Omental fat pad (tissue), 4 donors: ENCODE measurements around the gene MAPRE2. TPM values are rescaled to one million over a fixed set of nuclear protein-coding genes. Genes with fewer than 3 reads are reported as not detected.

Experiments used
- ATAC-seq: fragments of 150-250 bp; one replicate; pipeline ENCODE4 v1.9.1; 2016; ENCODE audit warnings: mild to moderate bottlenecking, moderate library complexity; ENCODE audit not compliant: low FRiP score
- DNase-seq: peaks from one replicate; pipeline ENCODE4 v3.0.0-alpha.2; 2019; ENCODE audit warnings: low spot score
- total RNA-seq, 4 donors: library from RNA; depleted of rRNA; stranded (reverse); fragments of >200 nt; gene quantifications; one replicate each; pipeline ENCODE4 v1.1.0, GENCODE V29; 2016
- TF ChIP-seq, protein P1 (sequence below), 3 donors: fragments of 450-650 bp; IDR thresholded peaks; one replicate each; pipeline ENCODE4 v1.5.1; 2016 to 2017; ENCODE audit warnings: antibody characterized with exemption in 3 of 3, mild to moderate bottlenecking in 3 of 3, moderate library complexity in 2 of 3

Gene MAPRE2
- total RNA-seq, 4 donors from 2014 or later, result 19.7 to 35.6 (median 24.8) TPM

GRCh38 chr18:35061336-35061735, 20.1 kb downstream of the MAPRE2 start:
- TF ChIP-seq, protein P1, sequence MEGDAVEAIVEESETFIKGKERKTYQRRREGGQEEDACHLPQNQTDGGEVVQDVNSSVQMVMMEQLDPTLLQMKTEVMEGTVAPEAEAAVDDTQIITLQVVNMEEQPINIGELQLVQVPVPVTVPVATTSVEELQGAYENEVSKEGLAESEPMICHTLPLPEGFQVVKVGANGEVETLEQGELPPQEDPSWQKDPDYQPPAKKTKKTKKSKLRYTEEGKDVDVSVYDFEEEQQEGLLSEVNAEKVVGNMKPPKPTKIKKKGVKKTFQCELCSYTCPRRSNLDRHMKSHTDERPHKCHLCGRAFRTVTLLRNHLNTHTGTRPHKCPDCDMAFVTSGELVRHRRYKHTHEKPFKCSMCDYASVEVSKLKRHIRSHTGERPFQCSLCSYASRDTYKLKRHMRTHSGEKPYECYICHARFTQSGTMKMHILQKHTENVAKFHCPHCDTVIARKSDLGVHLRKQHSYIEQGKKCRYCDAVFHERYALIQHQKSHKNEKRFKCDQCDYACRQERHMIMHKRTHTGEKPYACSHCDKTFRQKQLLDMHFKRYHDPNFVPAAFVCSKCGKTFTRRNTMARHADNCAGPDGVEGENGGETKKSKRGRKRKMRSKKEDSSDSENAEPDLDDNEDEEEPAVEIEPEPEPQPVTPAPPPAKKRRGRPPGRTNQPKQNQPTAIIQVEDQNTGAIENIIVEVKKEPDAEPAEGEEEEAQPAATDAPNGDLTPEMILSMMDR (IDR thresholded peaks at IDR 0.05), result no peak
- DNase-seq (no peak), ATAC-seq (no peak)

DNA sequence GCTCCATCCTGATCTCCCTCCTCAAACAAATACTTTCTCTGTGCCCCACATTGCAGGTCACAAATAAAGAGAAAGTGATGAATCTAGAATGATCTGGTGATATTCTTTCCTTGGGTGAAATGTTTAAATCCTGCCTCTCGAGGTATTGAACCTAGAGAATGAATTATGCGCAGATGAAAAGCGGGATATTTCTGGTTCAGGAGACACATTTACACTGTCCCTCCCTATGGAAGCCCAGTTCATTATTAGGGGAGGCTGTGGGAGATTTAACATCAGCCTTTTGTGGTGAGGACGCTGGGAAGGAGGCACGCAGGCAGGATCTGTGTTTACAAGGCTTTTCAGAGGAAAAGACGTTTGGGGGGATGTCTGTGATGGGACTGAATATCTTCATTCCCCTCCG, 20.6 kb downstream of the MAPRE2 start:
- TF ChIP-seq, protein P1 (IDR thresholded peaks at IDR 0.05), result no peak
- no peak for ATAC-seq

GRCh38 chr18:35062408-35062807, 21.2 kb downstream of the MAPRE2 start:
- TF ChIP-seq, protein P1 (IDR thresholded peaks at IDR 0.05), result no peak
- no peak for DNase-seq
- no peak for ATAC-seq

More for the DNA sequence above, 20.6 kb downstream of the MAPRE2 start:
- DNase-seq, result no peak

GRCh38 chr18:35063875-35064690, 22.9 kb downstream of the MAPRE2 start:
- ATAC-seq, result no peak
- no peak for DNase-seq
- TF ChIP-seq, protein P1 (IDR thresholded peaks at IDR 0.05), result no peak

GRCh38 chr18:35067454-35067853, 26.2 kb downstream of the MAPRE2 start:
- ATAC-seq (no peak), DNase-seq (no peak)
- TF ChIP-seq, protein P1 (IDR thresholded peaks at IDR 0.05), result no peak

GRCh38 chr18:35071819-35072247, 30.6 kb downstream of the MAPRE2 start:
- TF ChIP-seq, protein P1 (IDR thresholded peaks at IDR 0.05), result no peak
- peak; percentile 68 for ATAC-seq
- DNase-seq, result no peak

- ATAC-seq (no peak), DNase-seq (no peak)
- TF ChIP-seq, protein P1 (IDR thresholded peaks at IDR 0.05), result no peak
These were observed 31.4 kb downstream of the MAPRE2 start for GRCh38 chr18:35072616-35073015.
